Smooth muscle cell (in vitro differentiated cells): ENCODE measurements around the gene ARMS2. TPM values are rescaled to one million over a fixed set of nuclear protein-coding genes. Genes with fewer than 3 reads are reported as not detected.

Source experiments
- DNase-seq: peaks from one replicate; lab custom pipeline; 2025; ENCODE audit not compliant: unreplicated experiment; lab: John Stamatoyannopoulos, UW
- H2AFZ ChIP-seq: fragments of 200-600 bp; sonication (generic); 2 replicates; pipeline ENCODE4 v1.6.0; 2016; ENCODE audit warnings: antibody characterized with exemption, low read depth, mild to moderate bottlenecking
- H3F3A ChIP-seq: fragments of 200-600 bp; sonication (generic); 2 replicates; pipeline ENCODE4 v1.6.0; 2017; ENCODE audit warnings: antibody characterized with exemption, low read depth
- H3K27ac ChIP-seq: fragments of 200-600 bp; sonication (generic); 2 replicates; pipeline ENCODE4 v1.5.1; 2016; ENCODE audit warnings: low read depth, mild to moderate bottlenecking
- H3K27me3 ChIP-seq: fragments of 200-600 bp; sonication (generic); 2 replicates; pipeline ENCODE4 v1.6.1; 2016; ENCODE audit warnings: low read depth, mild to moderate bottlenecking
- H3K36me3 ChIP-seq: fragments of 200-600 bp; sonication (generic); 2 replicates; pipeline ENCODE4 v1.5.1; 2016; ENCODE audit warnings: low read depth
- H3K4me1 ChIP-seq: fragments of 200-600 bp; sonication (generic); 2 replicates; pipeline ENCODE4 v1.5.1; 2016; ENCODE audit warnings: low read depth
- H3K4me2 ChIP-seq: fragments of 200-600 bp; sonication (generic); 2 replicates; pipeline ENCODE4 v1.6.0; 2016; ENCODE audit warnings: mild to moderate bottlenecking
- H3K4me3 ChIP-seq: fragments of 200-600 bp; sonication (generic); 2 replicates; pipeline ENCODE4 v1.5.1; 2016; ENCODE audit warnings: mild to moderate bottlenecking
- H3K79me2 ChIP-seq: fragments of 200-600 bp; sonication (generic); 2 replicates; pipeline ENCODE4 v1.6.0; 2016; ENCODE audit warnings: low read depth, mild to moderate bottlenecking
- H3K9ac ChIP-seq: fragments of 200-600 bp; sonication (generic); 2 replicates; pipeline ENCODE4 v1.6.0; 2016; ENCODE audit warnings: low read depth
- H3K9me3 ChIP-seq: fragments of 200-600 bp; sonication (generic); replicated peaks from 2 replicates; pipeline ENCODE4 v1.5.1; 2016; ENCODE audit warnings: low read depth
- H4K20me1 ChIP-seq: fragments of 200-600 bp; sonication (generic); 2 replicates; pipeline ENCODE4 v1.6.0; 2016; ENCODE audit warnings: low read depth
- WGBS: methylation state at CpG from one replicate; pipeline ENCODE4 v1.1.7; 2016; ENCODE audit warnings: low lambda C conversion rate; 5-methylcytosine and 5-hydroxymethylcytosine counted together
- polyA plus RNA-seq: library from polyadenylated mRNA; unstranded; fragments of >200 nt; fragmentation: Nextera tagmentation; extraction: Ambion mirVana; gene quantifications from 2 replicates; pipeline ENCODE4 v1.2.1, GENCODE V29; 2016
- total RNA-seq: library from RNA; depleted of rRNA; stranded (reverse); fragments of >200 nt; gene quantifications from 2 replicates; pipeline ENCODE4 v1.2.3, GENCODE V29; 2014
- TF ChIP-seq, protein P1 (sequence below): fragments of 200-600 bp; sonication (generic); IDR thresholded peaks from 2 replicates; pipeline ENCODE4 v1.5.1; 2017; ENCODE audit warnings: borderline replicate concordance, mild to moderate bottlenecking, antibody characterized with exemption; ENCODE audit not compliant: insufficient read depth, poor library complexity, severe bottlenecking

ARMS2 gene
- total and polyA plus RNA-seq, 2 experiments from 2014 or later: not detected

DNA sequence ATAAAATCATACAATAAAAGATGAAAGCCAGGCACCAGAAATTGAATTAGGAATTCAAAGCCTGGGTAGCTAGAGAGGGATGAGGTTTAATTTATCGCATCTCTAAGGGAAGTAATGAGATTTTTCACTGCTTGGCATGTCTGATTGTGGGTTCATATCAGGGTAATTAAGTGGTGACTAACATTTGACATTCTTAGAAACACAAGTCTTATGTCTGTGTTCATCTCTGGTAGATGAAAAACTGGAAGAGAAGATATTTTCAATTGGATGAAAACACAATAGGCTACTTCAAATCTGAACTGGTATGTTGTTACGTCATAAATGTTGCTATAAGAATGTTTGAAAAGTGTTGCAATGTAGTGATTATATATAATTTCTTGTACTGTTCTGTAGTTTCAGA, 36.8 kb upstream of the ARMS2 start:
- Histone ChIP-seq H3K9ac (no peak overlapping the region), H3K4me2 (no peak overlapping the region), H4K20me1 (no peaks in the 10 kb centered on the region), H3K27ac (no peak overlapping the region), H3K4me3 (no peak overlapping the region), H3K36me3 (peaks cover 5% of the 10 kb centered on the region), H3F3A (no peaks in the 10 kb centered on the region), H3K79me2 (no peaks in the 10 kb centered on the region), H3K27me3 (no peaks in the 10 kb centered on the region), H2AFZ (no peak overlapping the region), H3K4me1 (no peaks in the 10 kb centered on the region), H3K9me3 (no peaks in the 10 kb centered on the region)
- TF ChIP-seq, protein P1, sequence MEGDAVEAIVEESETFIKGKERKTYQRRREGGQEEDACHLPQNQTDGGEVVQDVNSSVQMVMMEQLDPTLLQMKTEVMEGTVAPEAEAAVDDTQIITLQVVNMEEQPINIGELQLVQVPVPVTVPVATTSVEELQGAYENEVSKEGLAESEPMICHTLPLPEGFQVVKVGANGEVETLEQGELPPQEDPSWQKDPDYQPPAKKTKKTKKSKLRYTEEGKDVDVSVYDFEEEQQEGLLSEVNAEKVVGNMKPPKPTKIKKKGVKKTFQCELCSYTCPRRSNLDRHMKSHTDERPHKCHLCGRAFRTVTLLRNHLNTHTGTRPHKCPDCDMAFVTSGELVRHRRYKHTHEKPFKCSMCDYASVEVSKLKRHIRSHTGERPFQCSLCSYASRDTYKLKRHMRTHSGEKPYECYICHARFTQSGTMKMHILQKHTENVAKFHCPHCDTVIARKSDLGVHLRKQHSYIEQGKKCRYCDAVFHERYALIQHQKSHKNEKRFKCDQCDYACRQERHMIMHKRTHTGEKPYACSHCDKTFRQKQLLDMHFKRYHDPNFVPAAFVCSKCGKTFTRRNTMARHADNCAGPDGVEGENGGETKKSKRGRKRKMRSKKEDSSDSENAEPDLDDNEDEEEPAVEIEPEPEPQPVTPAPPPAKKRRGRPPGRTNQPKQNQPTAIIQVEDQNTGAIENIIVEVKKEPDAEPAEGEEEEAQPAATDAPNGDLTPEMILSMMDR: no peak
- WGBS: 84% methylated on average over 2 of the region's 2 CpGs
- no peak for DNase-seq

DNA sequence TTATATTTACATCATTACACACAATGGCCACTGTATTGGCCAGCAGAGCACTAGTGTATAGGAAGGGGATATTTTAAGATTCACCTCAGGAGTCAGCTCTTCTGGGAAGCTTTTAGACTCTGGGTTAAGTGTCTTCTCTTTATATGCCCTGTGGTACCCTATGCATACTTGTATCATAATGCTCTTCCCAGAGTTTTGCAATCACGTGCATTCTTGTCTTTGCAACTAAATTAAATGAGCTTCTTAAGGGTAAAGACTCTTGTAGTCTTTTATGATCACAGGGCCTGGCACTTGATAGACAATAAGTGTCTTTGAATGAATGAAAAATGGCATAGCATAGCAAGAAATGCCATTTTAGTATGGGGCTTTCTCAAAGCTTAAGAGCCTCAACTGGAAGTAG, 35.4 kb upstream of the ARMS2 start:
- Histone ChIP-seq H3K9ac (no peak overlapping the region), H3K27me3 (no peaks in the 10 kb centered on the region), H3F3A (no peaks in the 10 kb centered on the region), H3K36me3 (peaks cover 5% of the 10 kb centered on the region), H3K4me3 (no peak overlapping the region), H3K4me1 (no peaks in the 10 kb centered on the region), H2AFZ (no peak overlapping the region), H3K9me3 (no peaks in the 10 kb centered on the region), H3K4me2 (no peak overlapping the region), H3K27ac (no peak overlapping the region), H4K20me1 (no peaks in the 10 kb centered on the region), H3K79me2 (no peaks in the 10 kb centered on the region)
- DNase-seq: no peak
- WGBS: 91% methylated on average over 1 of the region's 1 CpG
- TF ChIP-seq, protein P1: no peak

DNA sequence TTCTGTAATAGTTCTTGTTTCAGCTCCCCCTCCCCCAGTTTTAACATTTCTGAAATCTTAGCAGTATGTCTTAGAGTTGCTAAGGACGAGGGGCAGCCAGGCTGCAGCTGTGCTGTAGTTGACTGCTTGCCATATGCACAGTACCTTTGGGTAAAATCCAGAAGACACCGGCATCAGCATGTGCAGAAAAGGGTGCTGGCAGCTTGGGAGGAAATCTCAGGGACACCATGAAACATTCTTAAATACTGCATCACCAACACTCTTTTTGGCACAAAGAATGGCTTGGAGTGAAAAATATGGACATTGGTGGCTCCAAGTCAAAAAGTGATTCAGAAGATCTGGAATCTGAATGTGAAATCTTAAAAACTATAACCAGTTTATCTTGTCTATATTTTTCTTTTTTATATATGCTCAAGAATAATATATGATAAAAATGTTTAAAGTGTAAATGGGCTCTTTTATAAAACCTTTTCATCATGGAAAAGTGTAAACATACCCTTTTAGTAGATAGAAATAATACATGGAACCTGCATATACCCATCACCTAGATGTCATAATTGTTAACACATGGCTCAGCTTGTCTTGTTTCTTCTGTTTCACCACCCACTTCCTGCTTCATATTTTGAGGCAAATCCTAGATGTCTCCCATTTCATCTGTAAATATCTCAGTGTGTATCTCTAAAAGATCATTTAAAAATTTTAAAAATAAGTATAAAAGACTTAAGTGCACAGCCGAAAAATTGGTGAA, 34.4 kb upstream of the ARMS2 start:
- Histone ChIP-seq H3K79me2 (no peaks in the 10 kb centered on the region), H3K9me3 (no peaks in the 10 kb centered on the region), H2AFZ (no peak overlapping the region), H3K27me3 (no peaks in the 10 kb centered on the region), H3K27ac (no peak overlapping the region), H3K4me3 (no peak overlapping the region), H3K4me1 (no peaks in the 10 kb centered on the region), H3K4me2 (no peak overlapping the region), H3K36me3 (peaks cover 5% of the 10 kb centered on the region), H3K9ac (no peak overlapping the region), H4K20me1 (no peaks in the 10 kb centered on the region), H3F3A (no peaks in the 10 kb centered on the region)
- TF ChIP-seq, protein P1: no peak
- 88% methylated on average over 3 of the region's 3 CpGs for WGBS
- DNase-seq: no peak

- H3F3A ChIP-seq: no peaks in the 10 kb centered on the region
- TF ChIP-seq, protein P1: no peak
- no peak overlapping the region for H3K4me3 ChIP-seq
- DNase-seq: no peak
- no peak overlapping the region for H3K9ac ChIP-seq
- no peaks in the 10 kb centered on the region for H3K27me3 ChIP-seq
- no peaks in the 10 kb centered on the region for H3K9me3 ChIP-seq
- no peaks in the 10 kb centered on the region for H4K20me1 ChIP-seq
- peaks cover 5% of the 10 kb centered on the region for H3K36me3 ChIP-seq
- H3K4me1 ChIP-seq: no peaks in the 10 kb centered on the region
- no peak overlapping the region for H3K27ac ChIP-seq
- WGBS: 85% methylated on average over 3 of the region's 3 CpGs
- no peak overlapping the region for H3K4me2 ChIP-seq
- no peak overlapping the region for H2AFZ ChIP-seq
- no peaks in the 10 kb centered on the region for H3K79me2 ChIP-seq
Observed at GRCh38 chr10:122420624-122421007, 33.8 kb upstream of the ARMS2 start.
